H9 (cell line): ENCODE results near the gene ZNF135. TPM values are rescaled to one million over a fixed set of nuclear protein-coding genes. Genes with fewer than 3 reads are reported as not detected.

Experiments used
- DNase-seq: peaks from one replicate; pipeline ENCODE4 v3.0.0-alpha.2; 2017
- H2AFZ ChIP-seq: one replicate; pipeline ENCODE4 v1.6.1; 2013; ENCODE audit warnings: mild to moderate bottlenecking, low read length, control low read depth, moderate library complexity
- H2AK5ac ChIP-seq: 2 replicates; pipeline ENCODE4 v1.6.1; 2013; ENCODE audit warnings: low read length, control low read depth, mixed read lengths; ENCODE audit not compliant: insufficient read length
- H2BK120ac ChIP-seq: one replicate; pipeline ENCODE4 v1.6.1; 2013; ENCODE audit warnings: low read depth, mild to moderate bottlenecking, low read length, control low read depth, inconsistent platforms; ENCODE audit not compliant: poor library complexity, severe bottlenecking
- H2BK12ac ChIP-seq: 2 replicates; pipeline ENCODE4 v1.6.1; 2013; ENCODE audit warnings: low read length, control low read depth, mixed read lengths, low read depth; ENCODE audit not compliant: insufficient read length
- H2BK15ac ChIP-seq: 2 replicates; pipeline ENCODE4 v1.6.1; 2013; ENCODE audit warnings: low read depth, low read length, control low read depth
- H2BK20ac ChIP-seq: one replicate; pipeline ENCODE4 v1.6.1; 2013; ENCODE audit warnings: low read depth, mild to moderate bottlenecking, low read length, control low read depth, inconsistent platforms; ENCODE audit not compliant: poor library complexity, severe bottlenecking
- H2BK5ac ChIP-seq: 2 replicates; pipeline ENCODE4 v1.6.1; 2013; ENCODE audit warnings: low read length, control low read depth, mixed read lengths; ENCODE audit not compliant: insufficient read length
- H3K14ac ChIP-seq: 2 replicates; pipeline ENCODE4 v1.6.1; 2013; ENCODE audit warnings: low read length, control low read depth; ENCODE audit not compliant: insufficient read depth
- H3K18ac ChIP-seq: 2 replicates; pipeline ENCODE4 v1.6.1; 2013; ENCODE audit warnings: low read depth, mild to moderate bottlenecking, mixed read lengths, low read length, control low read depth; ENCODE audit not compliant: insufficient read length
- H3K23ac ChIP-seq: 2 replicates; pipeline ENCODE4 v1.6.1; 2013; ENCODE audit warnings: low read length, control low read depth, mixed read lengths, low read depth; ENCODE audit not compliant: insufficient read length
- H3K23me2 ChIP-seq: 2 replicates; pipeline ENCODE4 v1.6.1; 2013; ENCODE audit warnings: low read depth, mild to moderate bottlenecking, mixed read lengths, low read length, control low read depth; ENCODE audit not compliant: insufficient read length, poor library complexity, severe bottlenecking
- H3K27ac ChIP-seq: 2 replicates; pipeline ENCODE4 v1.5.1; 2013; ENCODE audit warnings: low read length, control low read depth, mixed read lengths, low read depth; ENCODE audit not compliant: insufficient read length
- H3K27me3 ChIP-seq: 2 replicates; pipeline ENCODE4 v1.6.1; 2013; ENCODE audit warnings: low read length, control low read depth, inconsistent platforms; ENCODE audit not compliant: insufficient read depth
- H3K4ac ChIP-seq: 2 replicates; pipeline ENCODE4 v1.6.1; 2013; ENCODE audit warnings: low read depth, mild to moderate bottlenecking, control low read depth, inconsistent platforms, low read length, moderate library complexity
- H3K4me1 ChIP-seq: 2 replicates; pipeline ENCODE4 v1.6.1; 2013; ENCODE audit warnings: low read length, control low read depth, inconsistent platforms; ENCODE audit not compliant: insufficient read depth
- H3K4me2 ChIP-seq: 2 replicates; pipeline ENCODE4 v1.6.1; 2013; ENCODE audit warnings: low read length, control low read depth, mixed read lengths; ENCODE audit not compliant: insufficient read length, insufficient read depth
- H3K56ac ChIP-seq: 2 replicates; pipeline ENCODE4 v1.6.1; 2013; ENCODE audit warnings: low read depth, mild to moderate bottlenecking, mixed read lengths, low read length, control low read depth; ENCODE audit not compliant: insufficient read length
- H3K79me1 ChIP-seq: 2 replicates; pipeline ENCODE4 v1.6.1; 2013; ENCODE audit warnings: low read depth, mild to moderate bottlenecking, moderate library complexity, low read length, control low read depth, inconsistent platforms; ENCODE audit not compliant: insufficient read depth, poor library complexity, severe bottlenecking
- H3K79me2 ChIP-seq: 2 replicates; pipeline ENCODE4 v1.6.1; 2013; ENCODE audit warnings: low read length, control low read depth, inconsistent platforms; ENCODE audit not compliant: insufficient read depth
- H3K9ac ChIP-seq: 2 replicates; pipeline ENCODE4 v1.6.1; 2013; ENCODE audit warnings: low read length, control low read depth, mixed read lengths; ENCODE audit not compliant: insufficient read length; ENCODE audit errors: extremely low read depth
- H3K9me3 ChIP-seq: one replicate; pipeline ENCODE4 v1.6.1; 2013; ENCODE audit warnings: low read depth, low read length, inconsistent platforms; ENCODE audit not compliant: control insufficient read depth
- H3T11ph ChIP-seq: one replicate; pipeline ENCODE4 v1.6.1; 2013; ENCODE audit warnings: mild to moderate bottlenecking, low read length, control low read depth, inconsistent platforms
- H4K20me1 ChIP-seq: one replicate; pipeline ENCODE4 v1.6.1; 2013; ENCODE audit not compliant: control insufficient read depth, insufficient read length, insufficient read depth
- H4K5ac ChIP-seq: 2 replicates; pipeline ENCODE4 v1.6.1; 2013; ENCODE audit warnings: low read depth, mild to moderate bottlenecking, mixed read lengths, low read length, control low read depth; ENCODE audit not compliant: insufficient read length
- H4K8ac ChIP-seq: replicated peaks from 2 replicates; pipeline ENCODE4 v1.6.1; 2013; ENCODE audit warnings: low read length, control low read depth, mixed read lengths, low read depth; ENCODE audit not compliant: insufficient read length
- H4K91ac ChIP-seq: 2 replicates; pipeline ENCODE4 v1.6.1; 2013; ENCODE audit warnings: low read depth, mild to moderate bottlenecking, moderate library complexity, mixed read lengths, low read length, control low read depth; ENCODE audit not compliant: insufficient read length
- H3K27ac Mint-ChIP-seq, 3 experiments: 2 replicates in 2 of 3; 3 replicates in 1 of 3; pipeline ENCODE4 v1.8.0; 2020 to 2021; ENCODE audit warnings: mixed read lengths in 3 of 3, mild to moderate bottlenecking in 1 of 3, moderate library complexity in 1 of 3
- H3K27me3 Mint-ChIP-seq: 2 replicates; pipeline ENCODE4 v1.8.0; 2021; ENCODE audit warnings: low read depth, mild to moderate bottlenecking, moderate library complexity, mixed read lengths
- H3K36me3 Mint-ChIP-seq, 3 experiments: 2 replicates in 2 of 3; 3 replicates in 1 of 3; pipeline ENCODE4 v1.8.0; 2020 to 2021; ENCODE audit warnings: low read depth in 3 of 3, mixed read lengths in 3 of 3; ENCODE audit not compliant: insufficient read depth in 1 of 3
- H3K4me1 Mint-ChIP-seq, 2 experiments: 2 replicates each; pipeline ENCODE4 v1.8.0; 2020; ENCODE audit warnings: mixed read lengths in 2 of 2
- H3K4me3 Mint-ChIP-seq, 2 experiments: 2 replicates in 1 of 2; 3 replicates in 1 of 2; pipeline ENCODE4 v1.8.0; 2020 to 2021; ENCODE audit warnings: mild to moderate bottlenecking in 2 of 2, mixed read lengths in 2 of 2, moderate library complexity in 1 of 2
- H3K9me3 Mint-ChIP-seq, 2 experiments: 2 replicates in 1 of 2; 3 replicates in 1 of 2; pipeline ENCODE4 v1.8.0; 2020; ENCODE audit warnings: mild to moderate bottlenecking in 2 of 2, mixed read lengths in 2 of 2, moderate library complexity in 1 of 2
- WGBS: extraction: QIAGEN DNeasy Blood & Tissue Kit; methylation state at CpG from one replicate; pipeline ENCODE4 v1.1.7; 2013; ENCODE audit warnings: missing lambda C conversion rate, low lambda C conversion rate, mixed read lengths; ENCODE audit not compliant: insufficient read length; ENCODE audit errors: extremely low coverage; 5-methylcytosine and 5-hydroxymethylcytosine counted together
- total RNA-seq: library from RNA; stranded (reverse); gene quantifications from 2 replicates; pipeline ENCODE4 v1.2.1, GENCODE V29; 2021
- TF ChIP-seq, protein P1 (sequence below): fragments of 200-600 bp; sonication (generic); conservative IDR thresholded peaks from 3 replicates; pipeline ENCODE4 v1.8.0; 2021; ENCODE audit warnings: antibody characterized with exemption, mild to moderate bottlenecking

ZNF135 gene
- total RNA-seq, 1 experiment from 2014 or later = 4.7 TPM

DNA sequence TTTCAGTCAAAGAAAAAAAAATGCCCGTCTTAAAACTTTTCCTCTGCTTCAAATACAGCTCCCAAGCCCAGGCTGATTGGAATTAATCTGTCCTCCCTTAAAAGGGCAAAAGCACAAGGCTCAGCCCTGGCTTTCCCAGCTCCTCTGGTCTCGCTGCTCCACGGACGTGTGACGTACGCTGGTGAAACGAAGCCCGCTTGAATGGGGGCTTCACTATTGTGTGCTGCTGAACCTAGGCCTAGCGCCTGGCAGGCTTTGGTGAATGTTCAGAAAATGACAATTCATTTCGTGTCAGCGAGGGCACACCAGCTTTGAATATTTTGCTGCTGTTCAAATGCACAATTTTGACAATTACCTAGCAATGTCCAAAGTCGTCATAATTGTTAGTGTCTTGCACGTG lies 615 bp upstream of the ZNF135 start:
- Histone ChIP-seq H3K79me2 (no peaks in the 10 kb centered on the region), H4K8ac (no peak overlapping the region), H3K27me3 (no peaks in the 10 kb centered on the region), H2BK120ac (no peak overlapping the region), H3K4me2 (peak overlapping the region; percentile 45), H3K23ac (no peak overlapping the region), H3K79me1 (no peaks in the 10 kb centered on the region), H2BK12ac (no peak overlapping the region), H3K4me1 (peaks cover 4% of the 10 kb centered on the region; the same call in 1 of the 2 replicates), H2AK5ac (no peak overlapping the region), H3K23me2 (peaks cover 3% of the 10 kb centered on the region), H3K9me3 (no peaks in the 10 kb centered on the region), H3K18ac (peak overlapping the region; percentile 83), H3K9ac (peak overlapping the region; percentile 70), H2BK20ac (no peak overlapping the region), H4K20me1 (no peaks in the 10 kb centered on the region), H4K5ac (peak overlapping the region; percentile 82), H3K27ac (peak overlapping the region; percentile 42), H3K56ac (no peak overlapping the region), H2BK5ac (no peak overlapping the region), H4K91ac (no peak overlapping the region), H3T11ph (no peak overlapping the region), H2BK15ac (no peak overlapping the region), H3K4ac (no peak overlapping the region; the same call in 1 of the 2 replicates), H2AFZ (no peak overlapping the region), H3K14ac (no peak overlapping the region; the same call in 1 of the 2 replicates)
- no peak for DNase-seq
- peaks cover 15% of the 10 kb centered on the region for H3K27me3 Mint-ChIP-seq
- H3K4me3 Mint-ChIP-seq = peak overlapping the region; percentile 73 to 74; a peak in 3 of 5 replicates
- WGBS = no CpG with 5 or more reads among the region's 13 CpGs
- peaks cover 23 to 39% (median 29%) of the 10 kb centered on the region in 3 experiments for H3K36me3 Mint-ChIP-seq
- H3K4me1 Mint-ChIP-seq = peaks cover 10 to 20% of the 10 kb centered on the region in 2 experiments
- peak overlapping the region in 2 of 3 experiments; percentile 96; a peak in 5 of 7 replicates for H3K27ac Mint-ChIP-seq
- TF ChIP-seq, protein P1, sequence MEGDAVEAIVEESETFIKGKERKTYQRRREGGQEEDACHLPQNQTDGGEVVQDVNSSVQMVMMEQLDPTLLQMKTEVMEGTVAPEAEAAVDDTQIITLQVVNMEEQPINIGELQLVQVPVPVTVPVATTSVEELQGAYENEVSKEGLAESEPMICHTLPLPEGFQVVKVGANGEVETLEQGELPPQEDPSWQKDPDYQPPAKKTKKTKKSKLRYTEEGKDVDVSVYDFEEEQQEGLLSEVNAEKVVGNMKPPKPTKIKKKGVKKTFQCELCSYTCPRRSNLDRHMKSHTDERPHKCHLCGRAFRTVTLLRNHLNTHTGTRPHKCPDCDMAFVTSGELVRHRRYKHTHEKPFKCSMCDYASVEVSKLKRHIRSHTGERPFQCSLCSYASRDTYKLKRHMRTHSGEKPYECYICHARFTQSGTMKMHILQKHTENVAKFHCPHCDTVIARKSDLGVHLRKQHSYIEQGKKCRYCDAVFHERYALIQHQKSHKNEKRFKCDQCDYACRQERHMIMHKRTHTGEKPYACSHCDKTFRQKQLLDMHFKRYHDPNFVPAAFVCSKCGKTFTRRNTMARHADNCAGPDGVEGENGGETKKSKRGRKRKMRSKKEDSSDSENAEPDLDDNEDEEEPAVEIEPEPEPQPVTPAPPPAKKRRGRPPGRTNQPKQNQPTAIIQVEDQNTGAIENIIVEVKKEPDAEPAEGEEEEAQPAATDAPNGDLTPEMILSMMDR = no peak
- H3K9me3 Mint-ChIP-seq = peaks cover 57 to 63% of the 10 kb centered on the region in 2 experiments
